HepG2 (cell line): ENCODE results near the gene WDR47. TPM values are rescaled to one million over a fixed set of nuclear protein-coding genes. Genes with fewer than 3 reads are reported as not detected.

Experiments used
- ARHGAP35 ChIP-seq: sonication (generic); formaldehyde crosslinking; IDR thresholded peaks from 2 replicates; pipeline ENCODE4 v1.9.0; 2022; ENCODE audit warnings: mild to moderate bottlenecking, inconsistent platforms, moderate library complexity, missing genetic modification reagents, borderline replicate concordance
- CBFB ChIP-seq: sonication (generic); formaldehyde crosslinking; IDR thresholded peaks from 2 replicates; pipeline ENCODE4 v1.4.0; 2020; ENCODE audit warnings: missing genetic modification reagents
- DBP ChIP-seq: sonication (generic); formaldehyde crosslinking; IDR thresholded peaks from 2 replicates; pipeline ENCODE4 v1.4.0; 2020; ENCODE audit warnings: missing genetic modification reagents; ENCODE audit errors: not compliant biosample characterization
- FOXA3 ChIP-seq: IDR thresholded peaks from 2 replicates; pipeline ENCODE4 v1.6.1; 2016; ENCODE audit warnings: missing genetic modification reagents, missing compliant biosample characterization
- FOXP4 ChIP-seq: sonication (generic); formaldehyde crosslinking; IDR thresholded peaks from 2 replicates; pipeline ENCODE4 v1.4.0; 2020; ENCODE audit warnings: missing genetic modification reagents
- GATAD1 ChIP-seq: IDR thresholded peaks from 2 replicates; pipeline ENCODE4 v1.6.1; 2016; ENCODE audit warnings: missing genetic modification reagents, missing compliant biosample characterization
- KAT8 ChIP-seq: IDR thresholded peaks from 2 replicates; pipeline ENCODE4 v1.6.1; 2016; ENCODE audit warnings: missing genetic modification reagents, missing compliant biosample characterization
- KMT2B ChIP-seq: IDR thresholded peaks from 2 replicates; pipeline ENCODE4 v1.6.1; 2016; ENCODE audit warnings: missing genetic modification reagents, missing compliant biosample characterization
- MEIS2 ChIP-seq: sonication (generic); formaldehyde crosslinking; IDR thresholded peaks from 2 replicates; pipeline ENCODE4 v1.9.0; 2021; ENCODE audit warnings: mild to moderate bottlenecking, missing genetic modification reagents
- PAX8 ChIP-seq: sonication (generic); formaldehyde crosslinking; IDR thresholded peaks from 2 replicates; pipeline ENCODE4 v1.8.0; 2022; ENCODE audit warnings: mild to moderate bottlenecking, missing genetic modification reagents, borderline replicate concordance
- SALL2 ChIP-seq: sonication (generic); formaldehyde crosslinking; IDR thresholded peaks from 2 replicates; pipeline ENCODE4 v1.8.1; 2023; ENCODE audit warnings: mild to moderate bottlenecking, missing genetic modification reagents, inconsistent platforms
- SETDB1 ChIP-seq: sonication (generic); formaldehyde crosslinking; IDR thresholded peaks from 2 replicates; pipeline ENCODE4 v1.5.1; 2020; ENCODE audit warnings: missing genetic modification reagents, mild to moderate bottlenecking, borderline replicate concordance
- ZBTB7B ChIP-seq: sonication (generic); formaldehyde crosslinking; IDR thresholded peaks from 2 replicates; pipeline ENCODE4 v1.4.0; 2020; ENCODE audit warnings: missing genetic modification reagents
- ZC3H4 ChIP-seq: sonication (generic); formaldehyde crosslinking; IDR thresholded peaks from 2 replicates; pipeline ENCODE4 v1.4.0; 2020; ENCODE audit warnings: missing genetic modification reagents, borderline replicate concordance
- ZNF543 ChIP-seq: sonication (generic); formaldehyde crosslinking; IDR thresholded peaks from 2 replicates; pipeline ENCODE4 v1.4.0; 2020; ENCODE audit warnings: mild to moderate bottlenecking, missing genetic modification reagents
- ZNF792 ChIP-seq: IDR thresholded peaks from 2 replicates; pipeline ENCODE4 v1.6.1; 2016
- ZNF839 ChIP-seq: sonication (generic); formaldehyde crosslinking; IDR thresholded peaks from 2 replicates; pipeline ENCODE4 v1.4.0; 2020; ENCODE audit warnings: missing genetic modification reagents, mild to moderate bottlenecking, borderline replicate concordance
- polyA plus RNA-seq, 8 experiments: library from polyadenylated mRNA; depleted of rRNA in 3 of 8; stranded (reverse) in 7 of 8; unstranded in 1 of 8; fragments of >200 nt; fragmentation: Illumina TruSeq in 4 of 8; extraction: Trizol in 4 of 8; gene quantifications; 2 replicates each; pipeline versions ENCODE4 v1.2.1 to v1.2.3, GENCODE V29; 2011 to 2016; ENCODE audit warnings: low read depth in 4 of 8, missing spikeins in 1 of 8, mixed read lengths in 1 of 8; ENCODE audit not compliant: insufficient read depth in 1 of 8
- total RNA-seq, 5 experiments: library from RNA; depleted of rRNA; stranded (reverse); fragments of >200 nt; fragmentation: Illumina TruSeq; extraction: Trizol; gene quantifications; 2 replicates each; pipeline ENCODE4 v1.2.3, GENCODE V29; 2016; ENCODE audit warnings: low read depth in 1 of 5
- TF ChIP-seq, protein P1 (sequence below): sonication (generic); formaldehyde crosslinking; conservative IDR thresholded peaks from 2 replicates; pipeline ENCODE4 v1.4.0; 2020; ENCODE audit warnings: missing genetic modification reagents
- TF ChIP-seq, protein P2 (sequence below): sonication (generic); formaldehyde crosslinking; IDR thresholded peaks from 2 replicates; pipeline ENCODE4 v1.8.1; 2022; ENCODE audit warnings: mild to moderate bottlenecking, missing genetic modification reagents
- TF ChIP-seq, protein P3 (sequence below): sonication (generic); formaldehyde crosslinking; IDR thresholded peaks from 2 replicates; pipeline ENCODE4 v1.4.0; 2020; ENCODE audit warnings: missing genetic modification reagents, mild to moderate bottlenecking, borderline replicate concordance
- TF ChIP-seq, protein P4 (sequence below): sonication (generic); formaldehyde crosslinking; IDR thresholded peaks from 2 replicates; pipeline ENCODE4 v1.4.0; 2020; ENCODE audit warnings: mild to moderate bottlenecking, missing genetic modification reagents

Gene WDR47
- total and polyA plus RNA-seq, 2 of the 13 experiments (the other 11 are each of a cell fraction or from before 2014, with no cell fraction given): 4.3 to 5.9 TPM

- TF ChIP-seq, protein P1, sequence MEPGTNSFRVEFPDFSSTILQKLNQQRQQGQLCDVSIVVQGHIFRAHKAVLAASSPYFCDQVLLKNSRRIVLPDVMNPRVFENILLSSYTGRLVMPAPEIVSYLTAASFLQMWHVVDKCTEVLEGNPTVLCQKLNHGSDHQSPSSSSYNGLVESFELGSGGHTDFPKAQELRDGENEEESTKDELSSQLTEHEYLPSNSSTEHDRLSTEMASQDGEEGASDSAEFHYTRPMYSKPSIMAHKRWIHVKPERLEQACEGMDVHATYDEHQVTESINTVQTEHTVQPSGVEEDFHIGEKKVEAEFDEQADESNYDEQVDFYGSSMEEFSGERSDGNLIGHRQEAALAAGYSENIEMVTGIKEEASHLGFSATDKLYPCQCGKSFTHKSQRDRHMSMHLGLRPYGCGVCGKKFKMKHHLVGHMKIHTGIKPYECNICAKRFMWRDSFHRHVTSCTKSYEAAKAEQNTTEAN (CRISPR knock-in tag): no peak; the same call in 1 of the 2 replicates
- TF ChIP-seq PAX8 (CRISPR knock-in tag) (0 out of 2 replicates have a peak, but pooled peaks have one; percentile 42), ZNF839 (0 out of 2 replicates have a peak, but pooled peaks have one; percentile 66), CBFB (peak; percentile 21; the same call in 1 of the 2 replicates), ZC3H4 (CRISPR knock-in tag) (peak; percentile 56; the same call in 1 of the 2 replicates), SALL2 (CRISPR knock-in tag) (peak; percentile 81; the same call in 1 of the 2 replicates), DBP (no peak), FOXP4 (CRISPR knock-in tag) (peak; percentile 31; the same call in 1 of the 2 replicates), SETDB1 (CRISPR knock-in tag) (no peak), MEIS2 (CRISPR knock-in tag) (peak; percentile 83), ARHGAP35 (CRISPR knock-in tag) (peak; percentile 88; the same call in 1 of the 2 replicates), GATAD1 (peak; percentile 77), ZNF543 (CRISPR knock-in tag) (0 out of 2 replicates have a peak, but pooled peaks have one; percentile 39), FOXA3 (CRISPR knock-in tag) (0 out of 2 replicates have a peak, but pooled peaks have one; percentile 38), ZBTB7B (CRISPR knock-in tag) (peak; percentile 19; the same call in 1 of the 2 replicates), ZNF792 (CRISPR knock-in tag) (peak; percentile 73), KAT8 (CRISPR knock-in tag) (peak; percentile 88), KMT2B (peak; percentile 86)
- TF ChIP-seq, protein P2, sequence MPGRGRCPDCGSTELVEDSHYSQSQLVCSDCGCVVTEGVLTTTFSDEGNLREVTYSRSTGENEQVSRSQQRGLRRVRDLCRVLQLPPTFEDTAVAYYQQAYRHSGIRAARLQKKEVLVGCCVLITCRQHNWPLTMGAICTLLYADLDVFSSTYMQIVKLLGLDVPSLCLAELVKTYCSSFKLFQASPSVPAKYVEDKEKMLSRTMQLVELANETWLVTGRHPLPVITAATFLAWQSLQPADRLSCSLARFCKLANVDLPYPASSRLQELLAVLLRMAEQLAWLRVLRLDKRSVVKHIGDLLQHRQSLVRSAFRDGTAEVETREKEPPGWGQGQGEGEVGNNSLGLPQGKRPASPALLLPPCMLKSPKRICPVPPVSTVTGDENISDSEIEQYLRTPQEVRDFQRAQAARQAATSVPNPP (CRISPR knock-in tag): 0 out of 2 replicates have a peak, but pooled peaks have one; percentile 53
- TF ChIP-seq, protein P3, sequence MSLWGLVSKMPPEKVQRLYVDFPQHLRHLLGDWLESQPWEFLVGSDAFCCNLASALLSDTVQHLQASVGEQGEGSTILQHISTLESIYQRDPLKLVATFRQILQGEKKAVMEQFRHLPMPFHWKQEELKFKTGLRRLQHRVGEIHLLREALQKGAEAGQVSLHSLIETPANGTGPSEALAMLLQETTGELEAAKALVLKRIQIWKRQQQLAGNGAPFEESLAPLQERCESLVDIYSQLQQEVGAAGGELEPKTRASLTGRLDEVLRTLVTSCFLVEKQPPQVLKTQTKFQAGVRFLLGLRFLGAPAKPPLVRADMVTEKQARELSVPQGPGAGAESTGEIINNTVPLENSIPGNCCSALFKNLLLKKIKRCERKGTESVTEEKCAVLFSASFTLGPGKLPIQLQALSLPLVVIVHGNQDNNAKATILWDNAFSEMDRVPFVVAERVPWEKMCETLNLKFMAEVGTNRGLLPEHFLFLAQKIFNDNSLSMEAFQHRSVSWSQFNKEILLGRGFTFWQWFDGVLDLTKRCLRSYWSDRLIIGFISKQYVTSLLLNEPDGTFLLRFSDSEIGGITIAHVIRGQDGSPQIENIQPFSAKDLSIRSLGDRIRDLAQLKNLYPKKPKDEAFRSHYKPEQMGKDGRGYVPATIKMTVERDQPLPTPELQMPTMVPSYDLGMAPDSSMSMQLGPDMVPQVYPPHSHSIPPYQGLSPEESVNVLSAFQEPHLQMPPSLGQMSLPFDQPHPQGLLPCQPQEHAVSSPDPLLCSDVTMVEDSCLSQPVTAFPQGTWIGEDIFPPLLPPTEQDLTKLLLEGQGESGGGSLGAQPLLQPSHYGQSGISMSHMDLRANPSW (CRISPR knock-in tag): no peak
- TF ChIP-seq, protein P4, sequence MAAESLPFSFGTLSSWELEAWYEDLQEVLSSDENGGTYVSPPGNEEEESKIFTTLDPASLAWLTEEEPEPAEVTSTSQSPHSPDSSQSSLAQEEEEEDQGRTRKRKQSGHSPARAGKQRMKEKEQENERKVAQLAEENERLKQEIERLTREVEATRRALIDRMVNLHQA (CRISPR knock-in tag): no peak
Measured at GRCh38 chr1:108963052-108963686, 78.7 kb downstream of the WDR47 start, which contains the start of gene CLCC1 (continued).
